Heart left ventricle (tissue), 16 donors: Measurements from ENCODE around the gene DMKN. TPM values are rescaled to one million over a fixed set of nuclear protein-coding genes. Genes with fewer than 3 reads are reported as not detected.

ENCODE experiments used
- ATAC-seq, 4 donors: fragments of 200-7000 bp; cut with Tn5 transposase; one replicate each; pipeline ENCODE4 v1.9.1; 2020 to 2022; ENCODE audit warnings: moderate library complexity in 4 of 4, mild to moderate bottlenecking in 3 of 4, moderate number of reproducible peaks in 1 of 4
- DNase-seq, 5 donors: peaks; one replicate each; pipeline ENCODE4 v3.0.0-alpha.2; 2020
- H3K27ac ChIP-seq, 12 donors: fragments of 200-600 bp; sonication (generic) in 4 of 12; one replicate each; pipeline versions ENCODE4 v1.5.0 to v1.8.0; 2016 to 2022; ENCODE audit warnings: mild to moderate bottlenecking in 2 of 12
- H3K27me3 ChIP-seq, 9 donors: fragments of 200-600 bp; sonication (generic) in 2 of 9; one replicate each; pipeline versions ENCODE4 v1.5.1 to v1.8.0; 2016 to 2022; ENCODE audit warnings: mild to moderate bottlenecking in 3 of 9
- H3K36me3 ChIP-seq, 9 donors: fragments of 200-600 bp; sonication (generic) in 2 of 9; one replicate each; pipeline versions ENCODE4 v1.5.0 to v1.8.0; 2018 to 2022; ENCODE audit warnings: mild to moderate bottlenecking in 2 of 9
- H3K4me1 ChIP-seq, 12 donors: fragments of 200-600 bp; sonication (generic) in 4 of 12; one replicate each; pipeline versions ENCODE4 v1.5.0 to v1.8.0; 2016 to 2022; ENCODE audit warnings: mild to moderate bottlenecking in 3 of 12
- H3K4me3 ChIP-seq, 12 donors: fragments of 200-600 bp; sonication (generic) in 4 of 12; one replicate each; pipeline versions ENCODE4 v1.5.0 to v1.8.0; 2017 to 2022; ENCODE audit warnings: mild to moderate bottlenecking in 9 of 12, moderate library complexity in 4 of 12
- H3K9me3 ChIP-seq, 12 donors: fragments of 200-600 bp; sonication (generic) in 4 of 12; one replicate each; pipeline versions ENCODE4 v1.5.0 to v1.8.0; 2016 to 2022; ENCODE audit warnings: mild to moderate bottlenecking in 1 of 12
- CTCF ChIP-seq, 12 donors: fragments of 200-600 bp; sonication (generic) in 4 of 12; IDR thresholded peaks; one replicate each; pipeline versions ENCODE4 v1.5.0 to v1.8.0; 2018 to 2022; ENCODE audit warnings: antibody characterized with exemption in 12 of 12, mild to moderate bottlenecking in 5 of 12
- POLR2A ChIP-seq, 2 donors: fragments of 450-650 bp; IDR thresholded peaks; one replicate each; pipeline ENCODE4 v1.6.1; 2017; ENCODE audit warnings: antibody characterized with exemption in 2 of 2, mild to moderate bottlenecking in 2 of 2, moderate library complexity in 2 of 2
- WGBS, 4 donors: extraction: QIAGEN DNeasy Blood & Tissue Kit in 2 of 4; methylation state at CpG; one replicate each; pipeline versions ENCODE4 v1.1.5 to v1.1.7; 2013 to 2018; 5-methylcytosine and 5-hydroxymethylcytosine counted together
- intact Hi-C, 10 donors: fragments of 100-400 bp; cut with DNase I; formaldehyde crosslinking; loops; one replicate each; pipeline versions ENCODE4 v1.11.1 to v1.14.2; 2022
- polyA plus RNA-seq, 2 donors: library from polyadenylated mRNA; stranded (reverse); fragments of 200-250 nt; gene quantifications; one replicate each; pipeline ENCODE4 v1.2.3, GENCODE V29; 2013
- total RNA-seq, 9 donors: library from RNA; depleted of rRNA in 2 of 9; stranded (reverse); fragments of >200 nt in 2 of 9; fragmentation: NEBNext Ultra II Directional in 3 of 9; extraction: Animal tissue kit (Norgen Biotek cat#: 25700) in 3 of 9; gene quantifications; one replicate each; pipeline versions ENCODE4 v1.1.0 to v1.2.4, GENCODE V29; 2016 to 2023
- donor health status: ischemic (EF 13 %, LVEDD 7.1; RV severe dilation, severe dysfunction).
- donor health status: healthy with polysubstance abuse.
- donor health status: DM: no; HTN: yes; CAD: no.
- donor health status: DM: no; HTN: no; CAD: no.
- donor health status: ischemic (EF 25% LVEDD 6.9; RV normal size, moderate dysfunction).
- donor health status: ischemic (EF 25% LVEDD 5.7; RV mildly dilated, moderate dysfunction).
- donor health status: healthy.
- donor health status: DM: yes; HTN: yes; CAD: no.
- donor health status: ischemic (EF 35%, LVEDD 5.7; RV mildly dilated, moderate dysfunction).
- donor health status: nonischemic (EF 11% LVEDD 7.7; RV severe dilation, severe dysfunction).
- donor health status: DM: yes; HTN: yes; CAD: no.
- donor health status: PGD.
- donor health status: ischemic (EF 29% LVEDD 5.4; RV normal size, mild dysfunction).
- donor health status: nonischemic (EF 23%, LVEDD 6.1; RV moderate dilation, normal function).

The DMKN gene
- total and polyA plus RNA-seq, 11 donors = 7.8 to 38.8 (median 13.0) TPM

- no peak for ATAC-seq
- Histone ChIP-seq H3K36me3 (no peaks in the 10 kb centered on the region), H3K4me3 (no peak overlapping the region), H3K27me3 (peaks cover 0 to 22% (median 0%) of the 10 kb centered on the region in 9 donors), H3K27ac (no peak overlapping the region), H3K9me3 (no peaks in the 10 kb centered on the region), H3K4me1 (no peaks in the 10 kb centered on the region)
- no peak for TF ChIP-seq CTCF (IDR thresholded peaks at IDR 0.05)
- no peak for TF ChIP-seq POLR2A (IDR thresholded peaks at IDR 0.05)
- intact Hi-C loops = no loop called here
- no peak for DNase-seq
- WGBS, 4 donors = 81 to 89% (median 87%) methylated on average over 16 of the region's 16 CpGs
Observed at GRCh38 chr19:35488677-35489076, 24.8 kb downstream of the DMKN start.

- DNase-seq (no peak), ATAC-seq (no peak)
- TF ChIP-seq CTCF (IDR thresholded peaks at IDR 0.05) (no peak), POLR2A (IDR thresholded peaks at IDR 0.05) (no peak)
- Histone ChIP-seq H3K9me3 (no peaks in the 10 kb centered on the region), H3K27ac (no peak overlapping the region), H3K4me3 (no peak overlapping the region), H3K27me3 (peaks cover 0 to 22% (median 0%) of the 10 kb centered on the region in 9 donors), H3K4me1 (no peaks in the 10 kb centered on the region), H3K36me3 (no peaks in the 10 kb centered on the region)
- intact Hi-C loops = no loop called here
- 86 to 90% (median 88%) methylated on average over 10 of the region's 10 CpGs for WGBS, 4 donors
Observed at GRCh38 chr19:35487656-35488182, 25.7 kb downstream of the DMKN start.

- Histone ChIP-seq H3K27ac (no peak overlapping the region), H3K27me3 (peaks cover 0 to 22% (median 0%) of the 10 kb centered on the region in 9 donors), H3K4me3 (no peak overlapping the region), H3K4me1 (no peaks in the 10 kb centered on the region), H3K36me3 (no peaks in the 10 kb centered on the region), H3K9me3 (no peaks in the 10 kb centered on the region)
- DNase-seq (no peak), ATAC-seq (no peak)
- TF ChIP-seq CTCF (IDR thresholded peaks at IDR 0.05) (no peak), POLR2A (IDR thresholded peaks at IDR 0.05) (no peak)
- intact Hi-C loops = no loop called here
- WGBS, 4 donors = 57 to 65% (median 61%) methylated on average over 3 of the region's 3 CpGs
Observed at GRCh38 chr19:35486268-35486708, 27.2 kb downstream of the DMKN start.

DNA sequence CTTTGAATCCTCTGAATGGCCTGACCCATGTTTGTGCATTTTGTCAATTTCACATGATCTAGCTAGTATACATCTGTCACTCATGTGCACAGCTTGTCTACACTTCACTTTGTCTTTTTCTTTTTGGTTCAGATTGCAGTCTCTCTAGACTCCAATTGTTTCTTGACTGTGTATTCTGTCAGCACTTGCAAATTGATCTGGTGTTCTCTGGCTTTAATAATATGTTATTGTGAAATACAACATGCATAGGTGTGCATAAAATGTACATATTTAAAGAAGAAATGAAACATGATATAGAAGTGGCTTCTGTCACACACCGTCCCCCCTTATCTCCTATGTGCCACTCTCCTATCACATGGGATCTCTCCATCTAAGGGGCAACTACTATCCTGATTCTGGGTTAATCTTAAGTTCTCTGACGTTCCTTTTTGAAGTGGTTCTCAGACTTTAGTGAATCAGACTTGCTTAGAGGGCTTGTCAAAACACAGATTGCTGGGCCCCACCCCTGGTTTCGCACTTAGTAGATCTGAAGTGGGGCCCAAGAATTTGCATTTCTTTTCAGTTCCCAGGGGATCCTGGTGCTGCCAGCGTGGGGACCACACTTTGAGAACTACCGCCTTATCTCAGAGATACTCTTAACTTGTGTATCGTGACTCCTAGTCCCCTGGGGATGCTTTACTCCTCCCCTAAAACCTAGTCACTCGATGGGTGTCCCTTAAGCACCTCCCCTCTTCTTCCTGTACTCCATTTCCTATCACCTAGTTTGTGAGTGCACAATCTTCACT is 29.0 kb downstream of the DMKN start:
- ATAC-seq (no peak), DNase-seq (no peak)
- H3K9me3 ChIP-seq = no peaks in the 10 kb centered on the region
- no peak overlapping the region for H3K27ac ChIP-seq
- peaks cover 0 to 22% (median 0%) of the 10 kb centered on the region in 9 donors for H3K27me3 ChIP-seq
- no peaks in the 10 kb centered on the region for H3K4me1 ChIP-seq
- no peak for TF ChIP-seq CTCF (IDR thresholded peaks at IDR 0.05)
- TF ChIP-seq POLR2A (IDR thresholded peaks at IDR 0.05) = no peak
- WGBS, 4 donors = 52 to 56% (median 54%) methylated on average over 7 of the region's 7 CpGs
- H3K4me3 ChIP-seq = no peak overlapping the region
- H3K36me3 ChIP-seq = no peaks in the 10 kb centered on the region
- intact Hi-C loops = no loop called here
